Thyroid gland (tissue), 4 donors: ENCODE measurements around the gene ARL14EP. TPM values are rescaled to one million over a fixed set of nuclear protein-coding genes. Genes with fewer than 3 reads are reported as not detected.

ENCODE experiments used
- DNase-seq, 2 donors: peaks; one replicate each; pipeline ENCODE4 v3.0.0-alpha.2; 2019
- H3K27ac ChIP-seq, 3 donors: fragments of 200-600 bp; sonication (generic); 1 replicate in 2 of 3; 2 replicates in 1 of 3; pipeline ENCODE4 v1.5.1; 2016 to 2019; ENCODE audit warnings: mild to moderate bottlenecking in 1 of 3, moderate library complexity in 1 of 3
- H3K27me3 ChIP-seq: fragments of 200-600 bp; sonication (generic); one replicate; pipeline ENCODE4 v1.5.1; 2019
- H3K36me3 ChIP-seq, 2 donors: fragments of 200-600 bp; sonication (generic); one replicate each; pipeline ENCODE4 v1.5.1; 2016 to 2019
- H3K4me1 ChIP-seq, 2 donors: fragments of 200-600 bp; sonication (generic); one replicate each; pipeline ENCODE4 v1.5.1; 2017 to 2019
- H3K4me3 ChIP-seq, 3 donors: fragments of 200-600 bp; sonication (generic); replicated peaks in 1 of 3; 1 replicate in 2 of 3; 2 replicates in 1 of 3; pipeline ENCODE4 v1.5.1; 2016; ENCODE audit warnings: mild to moderate bottlenecking in 1 of 3
- H3K9me3 ChIP-seq: fragments of 200-600 bp; sonication (generic); one replicate; pipeline ENCODE4 v1.5.1; 2017
- POLR2A ChIP-seq, 2 donors: fragments of 450-650 bp; IDR thresholded peaks; one replicate each; pipeline ENCODE4 v1.6.1; 2017; ENCODE audit warnings: antibody characterized with exemption in 2 of 2, mild to moderate bottlenecking in 2 of 2, moderate library complexity in 1 of 2
- WGBS, 2 donors: methylation state at CpG; one replicate each; pipeline ENCODE4 v1.1.5; 2017; 5-methylcytosine and 5-hydroxymethylcytosine counted together
- intact Hi-C: fragments of 100-400 bp; cut with DNase I; formaldehyde crosslinking; loops from one replicate; pipeline ENCODE4 v1.15.1; 2023
- total RNA-seq, 4 donors: library from RNA; depleted of rRNA; stranded (reverse); fragments of >200 nt; gene quantifications; one replicate each; pipeline ENCODE4 v1.2.3, GENCODE V29; 2016
- TF ChIP-seq, protein P1 (sequence below), 6 experiments: fragments of 200-600 bp in 3 of 6; fragments of 450-650 bp in 3 of 6; sonication (generic) in 3 of 6; IDR thresholded peaks; one replicate each; pipeline ENCODE4 v1.5.1; 2016 to 2019; ENCODE audit warnings: antibody characterized with exemption in 6 of 6, mild to moderate bottlenecking in 2 of 6, inconsistent platforms in 1 of 6, moderate library complexity in 1 of 6

Gene ARL14EP
- total RNA-seq, 4 donors from 2014 or later: 28.2 to 60.5 (median 45.1) TPM

- no peak overlapping the region for H3K27ac ChIP-seq
- DNase-seq: no peak
- 87 to 93% methylated on average over 7 to 8 of the region's 8 CpGs for WGBS, 2 donors
- intact Hi-C loops: no loop called here
- H3K27me3 ChIP-seq: no peaks in the 10 kb centered on the region
- H3K36me3 ChIP-seq: no peaks in the 10 kb centered on the region
- TF ChIP-seq POLR2A (IDR thresholded peaks at IDR 0.05): no peak
- TF ChIP-seq, protein P1, sequence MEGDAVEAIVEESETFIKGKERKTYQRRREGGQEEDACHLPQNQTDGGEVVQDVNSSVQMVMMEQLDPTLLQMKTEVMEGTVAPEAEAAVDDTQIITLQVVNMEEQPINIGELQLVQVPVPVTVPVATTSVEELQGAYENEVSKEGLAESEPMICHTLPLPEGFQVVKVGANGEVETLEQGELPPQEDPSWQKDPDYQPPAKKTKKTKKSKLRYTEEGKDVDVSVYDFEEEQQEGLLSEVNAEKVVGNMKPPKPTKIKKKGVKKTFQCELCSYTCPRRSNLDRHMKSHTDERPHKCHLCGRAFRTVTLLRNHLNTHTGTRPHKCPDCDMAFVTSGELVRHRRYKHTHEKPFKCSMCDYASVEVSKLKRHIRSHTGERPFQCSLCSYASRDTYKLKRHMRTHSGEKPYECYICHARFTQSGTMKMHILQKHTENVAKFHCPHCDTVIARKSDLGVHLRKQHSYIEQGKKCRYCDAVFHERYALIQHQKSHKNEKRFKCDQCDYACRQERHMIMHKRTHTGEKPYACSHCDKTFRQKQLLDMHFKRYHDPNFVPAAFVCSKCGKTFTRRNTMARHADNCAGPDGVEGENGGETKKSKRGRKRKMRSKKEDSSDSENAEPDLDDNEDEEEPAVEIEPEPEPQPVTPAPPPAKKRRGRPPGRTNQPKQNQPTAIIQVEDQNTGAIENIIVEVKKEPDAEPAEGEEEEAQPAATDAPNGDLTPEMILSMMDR (IDR thresholded peaks at IDR 0.05): no peak
- no peak overlapping the region for H3K4me3 ChIP-seq
- no peaks in the 10 kb centered on the region for H3K4me1 ChIP-seq
- H3K9me3 ChIP-seq: no peaks in the 10 kb centered on the region
These were observed 27.6 kb upstream of the ARL14EP start for GRCh38 chr11:30295178-30295885.

- TF ChIP-seq POLR2A (IDR thresholded peaks at IDR 0.05): no peak
- TF ChIP-seq, protein P1 (IDR thresholded peaks at IDR 0.05): no peak
These were observed 18.3 kb upstream of the ARL14EP start for GRCh38 chr11:30304620-30305019.

DNA sequence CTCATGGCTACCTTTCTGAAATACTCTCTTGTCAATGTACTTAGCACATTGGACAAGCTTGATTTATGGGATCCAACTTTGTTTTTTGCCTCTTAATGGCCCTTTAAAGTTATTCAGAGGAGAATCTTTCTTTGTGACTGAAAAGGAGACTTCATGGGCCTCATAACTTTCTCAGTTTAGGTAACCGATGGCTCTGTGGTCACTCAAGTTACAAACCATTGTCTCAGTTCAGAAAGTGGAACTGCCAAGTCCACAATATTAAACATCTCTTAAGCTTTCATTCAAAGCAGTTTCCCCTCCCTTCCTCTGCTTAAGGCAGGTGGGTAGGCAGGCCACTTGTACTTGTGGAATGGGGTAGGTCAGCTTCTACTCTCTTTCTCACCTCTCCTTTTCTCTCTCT, 12.3 kb upstream of the ARL14EP start:
- Histone ChIP-seq H3K36me3 (no peaks in the 10 kb centered on the region), H3K9me3 (no peaks in the 10 kb centered on the region), H3K27ac (no peak overlapping the region), H3K4me3 (no peak overlapping the region), H3K4me1 (no peaks in the 10 kb centered on the region), H3K27me3 (no peaks in the 10 kb centered on the region)
- TF ChIP-seq POLR2A (IDR thresholded peaks at IDR 0.05): no peak
- TF ChIP-seq, protein P1 (IDR thresholded peaks at IDR 0.05): no peak
- DNase-seq: no peak
- WGBS, 2 donors: 89 to 92% methylated on average over 1 of the region's 1 CpG
- intact Hi-C loops: no loop called here

More at GRCh38 chr11:30304620-30305019, 18.3 kb upstream of the ARL14EP start:
- no peak overlapping the region for H3K27ac ChIP-seq
- H3K36me3 ChIP-seq: no peaks in the 10 kb centered on the region
- 96 to 100% methylated on average over 1 of the region's 1 CpG for WGBS, 2 donors
- no peaks in the 10 kb centered on the region for H3K9me3 ChIP-seq
- no peak for DNase-seq
- no peaks in the 10 kb centered on the region for H3K4me1 ChIP-seq
- intact Hi-C loops: no loop called here
- H3K27me3 ChIP-seq: no peaks in the 10 kb centered on the region
- no peak overlapping the region for H3K4me3 ChIP-seq

- TF ChIP-seq POLR2A (IDR thresholded peaks at IDR 0.05): no peak
- TF ChIP-seq, protein P1 (IDR thresholded peaks at IDR 0.05): no peak
- H3K9me3 ChIP-seq: no peaks in the 10 kb centered on the region
- H3K36me3 ChIP-seq: no peaks in the 10 kb centered on the region
- no peaks in the 10 kb centered on the region for H3K27me3 ChIP-seq
- no peak for DNase-seq
- 64 to 85% methylated on average over 2 of the region's 2 CpGs for WGBS, 2 donors
- H3K4me1 ChIP-seq: no peaks in the 10 kb centered on the region
- no peak overlapping the region for H3K4me3 ChIP-seq
- no peak overlapping the region for H3K27ac ChIP-seq
- intact Hi-C loops: no loop called here
These were observed 11.7 kb upstream of the ARL14EP start for GRCh38 chr11:30311189-30311588.

DNA sequence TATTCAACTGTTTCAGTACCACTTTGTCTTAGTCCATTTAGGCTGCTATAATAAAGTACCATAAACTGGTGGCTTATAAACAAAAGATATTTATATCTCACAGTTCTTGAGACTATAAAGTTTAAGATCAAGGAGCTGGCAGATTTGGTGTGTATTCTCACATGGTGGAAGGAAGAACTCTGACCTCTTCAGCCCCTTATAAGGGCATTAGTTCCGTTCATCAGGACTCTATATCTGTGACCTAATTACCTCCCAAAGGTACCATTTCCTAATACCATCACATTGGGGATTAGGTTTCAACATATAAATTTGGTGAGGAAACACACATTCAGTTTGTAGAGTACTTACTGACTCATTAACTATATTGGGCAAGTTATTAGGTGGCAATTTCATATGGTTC, 10.7 kb upstream of the ARL14EP start:
- WGBS, 2 donors: 81 to 84% methylated on average over 1 of the region's 1 CpG
- no peak for DNase-seq
- Histone ChIP-seq H3K36me3 (no peaks in the 10 kb centered on the region), H3K4me1 (no peaks in the 10 kb centered on the region), H3K27ac (no peak overlapping the region), H3K9me3 (no peaks in the 10 kb centered on the region), H3K27me3 (no peaks in the 10 kb centered on the region), H3K4me3 (no peak overlapping the region)
- intact Hi-C loops: no loop called here
- TF ChIP-seq, protein P1 (IDR thresholded peaks at IDR 0.05): no peak
- no peak for TF ChIP-seq POLR2A (IDR thresholded peaks at IDR 0.05)
